K562 (cell line): ENCODE measurements around the gene COLEC12. TPM values are rescaled to one million over a fixed set of nuclear protein-coding genes. Genes with fewer than 3 reads are reported as not detected.

Source experiments
- ATAC-seq: fragments of 200-7000 bp; cut with Tn5 transposase; 3 replicates; pipeline ENCODE4 v1.9.1; 2020; ENCODE audit warnings: moderate library complexity
- BruUV-seq: library from RNA; stranded (reverse); fragments of 400-500 nt; replicated peaks from 2 replicates; lab custom pipeline; 2021; lab: Mats Ljungman, UMichigan
- CTCF ChIA-PET: fragments of 300-600 bp; formaldehyde crosslinking; extraction: SDS; loops from one replicate; lab custom pipeline; 2021; ENCODE audit warnings: low intra/inter-chr PET ratio; lab: Yijun Ruan, JAX
- POLR2A ChIA-PET: fragments of 300-600, 350-650 bp; sonication (Branson Sonifier 250); formaldehyde crosslinking; extraction: SDS; loops from one replicate; lab custom pipeline; 2021; ENCODE audit warnings: antibody characterized with exemption, inconsistent platforms; lab: Yijun Ruan, JAX
- DNase-seq, 4 experiments: peaks; one replicate each; pipeline versions ENCODE4 v3.0.0 to v3.0.0-alpha.2; 2011 to 2018; ENCODE audit warnings: low spot score in 3 of 4, mixed read lengths in 3 of 4; ENCODE audit errors: extremely low read depth in 1 of 4
- FAIRE-seq: peaks from 2 replicates; lab custom pipeline; 2011; peaks lifted over from hg19 to GRCh38; lab: Jason Lieb, UNC
- H2AFZ ChIP-seq: 2 replicates; pipeline ENCODE4 v1.6.0; 2011; ENCODE audit warnings: low read depth, low read length, control low read depth, inconsistent platforms
- H3K27ac ChIP-seq: fragments of 200-600 bp; 3 replicates; pipeline ENCODE4 v1.8.0; 2011; ENCODE audit warnings: low read depth, mild to moderate bottlenecking, control low read depth, inconsistent platforms, low read length, moderate library complexity, mixed read lengths; ENCODE audit errors: extremely low read depth
- H3K27me3 ChIP-seq, 2 experiments: fragments of 300-600 bp in 1 of 2; 2 replicates in 1 of 2; 3 replicates in 1 of 2; pipeline versions ENCODE4 v1.6.0 to v1.8.0; 2011; ENCODE audit warnings: inconsistent platforms in 2 of 2, low read length in 2 of 2, mild to moderate bottlenecking in 1 of 2, mixed read lengths in 1 of 2, moderate library complexity in 1 of 2; ENCODE audit not compliant: control insufficient read depth in 2 of 2, insufficient read depth in 2 of 2
- H3K36me3 ChIP-seq: fragments of 300-600 bp; 3 replicates; pipeline ENCODE4 v1.8.0; 2011; ENCODE audit warnings: mild to moderate bottlenecking, low read length, inconsistent platforms; ENCODE audit not compliant: control insufficient read depth, insufficient read depth
- H3K4me1 ChIP-seq, 2 experiments: fragments of 200-600 bp in 1 of 2; replicated peaks in 1 of 2; 2 replicates in 1 of 2; 3 replicates in 1 of 2; pipeline versions ENCODE4 v1.5.1 to v1.8.0; 2011; ENCODE audit warnings: inconsistent platforms in 2 of 2, low read length in 2 of 2, mild to moderate bottlenecking in 1 of 2, mixed read lengths in 1 of 2, moderate library complexity in 1 of 2; ENCODE audit not compliant: control insufficient read depth in 2 of 2, insufficient read depth in 2 of 2
- H3K4me2 ChIP-seq: 2 replicates; pipeline ENCODE4 v1.6.1; 2011; ENCODE audit warnings: low read length, control low read depth, inconsistent platforms, mixed read lengths; ENCODE audit not compliant: insufficient read depth
- H3K4me3 ChIP-seq: fragments of 200-600 bp; sonication (generic), shearing (Covaris generic); 2 replicates; pipeline ENCODE4 v1.5.1; 2016; ENCODE audit warnings: control low read depth, inconsistent platforms
- H3K79me2 ChIP-seq: fragments of 200-600 bp; 3 replicates; pipeline ENCODE4 v1.8.0; 2011; ENCODE audit warnings: low read length, inconsistent platforms; ENCODE audit not compliant: control insufficient read depth, insufficient read depth
- H3K9ac ChIP-seq, 2 experiments: 2 replicates each; pipeline versions ENCODE4 v1.6.0 to v1.6.1; 2011; ENCODE audit warnings: low read depth in 2 of 2, low read length in 2 of 2, control low read depth in 1 of 2, inconsistent platforms in 1 of 2, mild to moderate bottlenecking in 1 of 2, mixed read lengths in 1 of 2; ENCODE audit not compliant: insufficient read depth in 1 of 2
- H3K9me1 ChIP-seq: one replicate; pipeline ENCODE4 v1.6.0; 2011; ENCODE audit warnings: inconsistent platforms, mild to moderate bottlenecking, low read length, moderate library complexity; ENCODE audit not compliant: control insufficient read depth, insufficient read depth
- H3K9me3 ChIP-seq: replicated peaks from 2 replicates; pipeline ENCODE4 v1.5.1; 2011; ENCODE audit warnings: low read depth, low read length, inconsistent platforms; ENCODE audit not compliant: control insufficient read depth, insufficient read depth
- H4K20me1 ChIP-seq: replicated peaks from 2 replicates; pipeline ENCODE4 v1.6.1; 2011; ENCODE audit warnings: low read length, inconsistent platforms, mixed read lengths; ENCODE audit not compliant: control insufficient read depth, insufficient read depth
- BCL6 ChIP-seq: fragments of 250-450 bp; sonication (Bioruptor Pico); IDR thresholded peaks from 2 replicates; pipeline ENCODE4 v1.4.0; 2020
- BDP1 ChIP-seq: IDR thresholded peaks from 3 replicates; pipeline ENCODE4 v1.6.1; 2011; ENCODE audit not compliant: insufficient read length, insufficient read depth
- BRD4 ChIP-seq: fragments of 200-600 bp; sonication (generic); IDR thresholded peaks from 2 replicates; pipeline ENCODE4 v1.6.1; 2017; ENCODE audit warnings: inconsistent platforms
- COPS2 ChIP-seq: fragments of 450-650 bp; conservative IDR thresholded peaks from 2 replicates; pipeline ENCODE4 v1.6.1; 2016; ENCODE audit warnings: mild to moderate bottlenecking, moderate library complexity
- EGR1 ChIP-seq: fragments of 450-650 bp; conservative IDR thresholded peaks from 2 replicates; pipeline ENCODE4 v1.6.1; 2017; ENCODE audit warnings: mild to moderate bottlenecking
- KDM2B ChIP-seq: fragments of 250-450 bp; sonication (Bioruptor Pico); IDR thresholded peaks from 2 replicates; pipeline ENCODE4 v1.8.0; 2021; ENCODE audit warnings: mild to moderate bottlenecking, moderate library complexity
- POU5F1 ChIP-seq: fragments of 150-350 bp; IDR thresholded peaks from 2 replicates; pipeline ENCODE4 v1.6.1; 2014; ENCODE audit warnings: borderline replicate concordance, low read length, low read depth, mild to moderate bottlenecking; ENCODE audit not compliant: partially characterized antibody
- PRPF4 ChIP-seq: fragments of 200-400 bp; formaldehyde crosslinking; IDR thresholded peaks from one replicate; pipeline ENCODE4 v1.6.1; 2017; ENCODE audit warnings: low read length, low read depth, mild to moderate bottlenecking; ENCODE audit not compliant: insufficient read depth, poor library complexity, severe bottlenecking
- SOX6 ChIP-seq: fragments of 450-650 bp; IDR thresholded peaks from 2 replicates; pipeline ENCODE4 v1.6.1; 2014; ENCODE audit warnings: mild to moderate bottlenecking
- SP2 ChIP-seq: IDR thresholded peaks from 2 replicates; pipeline ENCODE4 v1.6.1; 2011; ENCODE audit warnings: mild to moderate bottlenecking, low read depth, low read length, moderate library complexity; ENCODE audit not compliant: poor library complexity, severe bottlenecking; ENCODE audit errors: extremely low read depth
- TFAM ChIP-seq: fragments of 250-450 bp; sonication (Bioruptor Pico); conservative IDR thresholded peaks from 2 replicates; pipeline ENCODE4 v1.5.0; 2021; ENCODE audit warnings: mild to moderate bottlenecking, moderate library complexity
- THRAP3 ChIP-seq: fragments of 450-650 bp; IDR thresholded peaks from 2 replicates; pipeline ENCODE4 v1.6.1; 2016; ENCODE audit warnings: mild to moderate bottlenecking, inconsistent platforms, borderline replicate concordance
- U2AF2 ChIP-seq: fragments of 200-400 bp; formaldehyde crosslinking; optimal IDR thresholded peaks from 2 replicates; pipeline ENCODE3; 2017; ENCODE audit warnings: low read depth, mild to moderate bottlenecking, low read length
- ZNF436 ChIP-seq: fragments of 250-450, 450-650 bp; sonication (Bioruptor Pico); formaldehyde crosslinking; IDR thresholded peaks from 2 replicates; pipeline ENCODE4 v1.7.0; 2020; ENCODE audit warnings: mild to moderate bottlenecking
- WGBS: fragments of 100-300 bp; shearing (Covaris generic); methylation state at CpG from one replicate; pipeline ENCODE4 v1.1.6; 2016; ENCODE audit warnings: low coverage, mixed read lengths; ENCODE audit not compliant: insufficient coverage; ENCODE audit errors: missing lambda C conversion rate; 5-methylcytosine and 5-hydroxymethylcytosine counted together
- in situ Hi-C: fragments of 300-500 bp; cut with MboI; formaldehyde crosslinking; loops from 4 replicates; pipeline ENCODE4 v1.15.0; 2018; ENCODE audit warnings: inconsistent platforms, mixed read lengths
- intact Hi-C: fragments of 100-400 bp; cut with micrococcal nuclease; formaldehyde crosslinking; loops from 2 replicates; pipeline ENCODE4 v1.14.2; 2022
- polyA plus RNA-seq, 8 experiments: library from polyadenylated mRNA; depleted of rRNA in 4 of 8; stranded (reverse) in 5 of 8; unstranded in 3 of 8; fragments of >200 nt; fragmentation: Nextera tagmentation in 2 of 8; fragmentation: Illumina TruSeq in 1 of 8; extraction: Ambion mirVana in 2 of 8; extraction: Trizol in 1 of 8; gene quantifications; 2 replicates each; pipeline versions ENCODE4 v1.2.1 to v1.2.3, GENCODE V29; 2011 to 2014; ENCODE audit warnings: inconsistent platforms in 1 of 8, missing spikeins in 1 of 8
- total RNA-seq, 7 experiments: library from RNA; depleted of rRNA in 6 of 7; stranded (reverse); fragments of >200 nt in 6 of 7; fragmentation: Illumina TruSeq in 2 of 7; extraction: Trizol in 2 of 7; gene quantifications; 2 replicates each; pipeline versions ENCODE4 v1.2.1 to v1.2.3, GENCODE V29; 2011 to 2021; ENCODE audit warnings: low replicate concordance in 1 of 7
- TF ChIP-seq, protein P1 (sequence below): fragments of 250-450 bp; sonication (Bioruptor Pico); IDR thresholded peaks from 2 replicates; pipeline ENCODE4 v1.8.0; 2021; ENCODE audit warnings: mild to moderate bottlenecking, moderate library complexity
- TF ChIP-seq, protein P2 (sequence below), 2 experiments: IDR thresholded peaks; 2 replicates each; pipeline ENCODE4 v1.6.1; 2011; ENCODE audit warnings: borderline replicate concordance in 1 of 2, control low read depth in 1 of 2, low read depth in 1 of 2, low read length in 1 of 2, mild to moderate bottlenecking in 1 of 2, mixed read lengths in 1 of 2, moderate library complexity in 1 of 2; ENCODE audit not compliant: insufficient read depth in 1 of 2, insufficient read length in 1 of 2, poor library complexity in 1 of 2, severe bottlenecking in 1 of 2; ENCODE audit errors: extremely low read depth in 1 of 2

COLEC12 gene
- total and polyA plus RNA-seq, 9 of the 15 experiments (the other 6 are each of a cell fraction or from before 2014, with no cell fraction given), result 0.04 TPM; not detected in 8

DNA sequence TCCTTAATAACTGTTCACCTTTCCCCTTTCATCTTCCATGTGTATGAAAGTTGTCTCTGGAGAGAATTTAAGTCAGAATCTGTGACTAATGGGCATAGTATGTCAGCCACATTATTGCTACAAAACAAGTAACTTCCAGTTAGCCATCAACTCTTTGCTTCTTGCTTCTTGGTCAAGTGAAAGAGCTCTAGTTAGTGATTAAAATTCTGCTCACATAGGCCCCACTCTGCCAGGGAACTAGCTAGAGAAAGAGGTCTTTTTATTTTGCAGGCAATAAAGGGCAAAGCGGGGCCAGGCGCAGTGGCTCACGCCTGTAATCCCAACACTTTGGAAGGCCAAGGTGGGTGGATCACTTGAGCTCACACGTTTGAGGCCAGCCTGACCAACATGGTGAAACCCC is 64.6 kb downstream of the COLEC12 start:
- FAIRE-seq, result no peak
- CTCF ChIA-PET, result no interaction called here
- TF ChIP-seq THRAP3, result no peak
- TF ChIP-seq U2AF2, result no peak
- TF ChIP-seq PRPF4, result no peak
- TF ChIP-seq BCL6, result no peak
- TF ChIP-seq EGR1, result no peak
- no peak for TF ChIP-seq BDP1
- TF ChIP-seq BRD4, result no peak
- TF ChIP-seq, protein P1, sequence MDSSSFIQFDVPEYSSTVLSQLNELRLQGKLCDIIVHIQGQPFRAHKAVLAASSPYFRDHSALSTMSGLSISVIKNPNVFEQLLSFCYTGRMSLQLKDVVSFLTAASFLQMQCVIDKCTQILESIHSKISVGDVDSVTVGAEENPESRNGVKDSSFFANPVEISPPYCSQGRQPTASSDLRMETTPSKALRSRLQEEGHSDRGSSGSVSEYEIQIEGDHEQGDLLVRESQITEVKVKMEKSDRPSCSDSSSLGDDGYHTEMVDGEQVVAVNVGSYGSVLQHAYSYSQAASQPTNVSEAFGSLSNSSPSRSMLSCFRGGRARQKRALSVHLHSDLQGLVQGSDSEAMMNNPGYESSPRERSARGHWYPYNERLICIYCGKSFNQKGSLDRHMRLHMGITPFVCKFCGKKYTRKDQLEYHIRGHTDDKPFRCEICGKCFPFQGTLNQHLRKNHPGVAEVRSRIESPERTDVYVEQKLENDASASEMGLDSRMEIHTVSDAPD, result no peak
- no peak for TF ChIP-seq SP2
- TF ChIP-seq POU5F1, result no peak
- TF ChIP-seq SOX6, result no peak
- TF ChIP-seq TFAM (CRISPR knock-in tag), result no peak
- TF ChIP-seq, protein P2, sequence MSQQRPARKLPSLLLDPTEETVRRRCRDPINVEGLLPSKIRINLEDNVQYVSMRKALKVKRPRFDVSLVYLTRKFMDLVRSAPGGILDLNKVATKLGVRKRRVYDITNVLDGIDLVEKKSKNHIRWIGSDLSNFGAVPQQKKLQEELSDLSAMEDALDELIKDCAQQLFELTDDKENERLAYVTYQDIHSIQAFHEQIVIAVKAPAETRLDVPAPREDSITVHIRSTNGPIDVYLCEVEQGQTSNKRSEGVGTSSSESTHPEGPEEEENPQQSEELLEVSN (IDR thresholded peaks at IDR 0.05; ENCODE audit: borderline replicate concordance in 1 of 2, extremely low read depth in 1 of 2, insufficient read depth in 1 of 2, insufficient read length in 1 of 2, low read depth in 1 of 2, low read length in 1 of 2, poor library complexity in 1 of 2, severe bottlenecking in 1 of 2), result no peak
- TF ChIP-seq KDM2B (CRISPR knock-in tag), result no peak
- TF ChIP-seq ZNF436 (CRISPR knock-in tag), result no peak
- TF ChIP-seq COPS2, result no peak

More for the DNA sequence above, 64.6 kb downstream of the COLEC12 start:
- POLR2A ChIA-PET, result interaction anchor here (0.6 to 1.5 kb wide), 2 partner anchors 9 to 191 kb away, joined by 3 read pairs; no protein-coding TSS in a partner anchor
- Histone ChIP-seq H3K79me2 (no peaks in the 10 kb centered on the region), H4K20me1 (no peaks in the 10 kb centered on the region), H3K4me1 (no peaks in the 10 kb centered on the region; a peak in 1 of 5 replicates), H3K4me2 (no peak overlapping the region), H2AFZ (no peak overlapping the region), H3K9ac (no peak overlapping the region), H3K36me3 (no peaks in the 10 kb centered on the region), H3K27ac (no peak overlapping the region), H3K4me3 (no peak overlapping the region), H3K27me3 (peaks cover 5 to 11% of the 10 kb centered on the region in 2 experiments; a peak in 4 of 5 replicates), H3K9me3 (no peaks in the 10 kb centered on the region), H3K9me1 (no peaks in the 10 kb centered on the region)
- in situ Hi-C loops (no loop called here), intact Hi-C loops (no loop called here)
- DNase-seq, result no peak
- no TSS peak for BruUV-seq
- 2% methylated on average over 4 of the region's 4 CpGs for WGBS
- ATAC-seq, result no peak
